Stomach (tissue), 4 donors: ENCODE results near the gene GPC6.

Source experiments
- EP300 ChIP-seq: sonication (generic); formaldehyde crosslinking; IDR thresholded peaks from one replicate; pipeline ENCODE4 v1.6.1; 2017; ENCODE audit warnings: antibody characterized with exemption
- POLR2A ChIP-seq, 4 donors: fragments of 450-650 bp; IDR thresholded peaks; one replicate each; pipeline ENCODE4 v1.6.1; 2016; ENCODE audit warnings: antibody characterized with exemption in 4 of 4, control low read depth in 2 of 4, mild to moderate bottlenecking in 1 of 4, moderate library complexity in 1 of 4
- TF ChIP-seq, protein P1 (sequence below), 7 experiments: fragments of 450-650 bp in 4 of 7; fragments of 200-600 bp in 3 of 7; sonication (generic) in 3 of 7; IDR thresholded peaks; one replicate each; pipeline ENCODE4 v1.5.1; 2016 to 2019; ENCODE audit warnings: antibody characterized with exemption in 7 of 7, control low read depth in 2 of 7, mild to moderate bottlenecking in 1 of 7

DNA sequence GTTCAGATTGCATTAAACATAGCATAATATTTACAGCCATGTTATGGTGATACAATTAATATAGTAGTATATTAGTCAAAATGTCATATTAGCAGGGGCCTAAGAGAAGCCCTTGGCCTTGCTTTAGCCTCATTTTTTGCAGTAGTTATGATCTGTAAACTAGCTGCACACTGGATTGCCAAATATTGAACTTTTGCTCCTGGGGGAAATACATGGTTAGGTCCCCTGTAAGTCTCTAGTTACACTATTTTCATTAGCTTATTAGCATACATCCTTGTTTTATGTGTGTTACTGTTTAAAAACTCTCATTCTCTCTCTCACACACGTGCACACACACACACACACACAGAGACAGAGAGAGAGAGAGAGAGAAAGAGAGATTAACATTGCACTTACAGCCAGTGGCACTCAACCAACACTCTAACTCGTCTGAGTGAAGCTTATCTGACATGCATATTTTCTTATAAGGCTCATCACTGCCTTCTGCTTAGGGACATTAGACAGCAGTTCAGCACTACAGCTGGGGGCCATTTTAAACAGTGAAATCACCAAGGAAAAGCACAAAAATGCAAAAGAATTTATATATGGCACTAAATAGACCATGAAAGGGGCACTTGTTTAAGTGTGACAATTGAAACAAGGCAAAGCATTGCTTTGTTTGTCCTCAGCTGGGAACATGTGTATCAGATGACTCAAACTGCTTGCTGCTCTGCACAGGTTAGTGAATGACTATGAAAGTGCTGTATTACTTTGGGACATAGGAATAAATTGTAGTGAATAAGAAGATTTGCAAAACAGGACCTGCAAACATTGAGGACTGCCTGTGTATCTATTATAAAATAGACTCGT lies 278.7 kb downstream of the GPC6 start:
- TF ChIP-seq, protein P1, sequence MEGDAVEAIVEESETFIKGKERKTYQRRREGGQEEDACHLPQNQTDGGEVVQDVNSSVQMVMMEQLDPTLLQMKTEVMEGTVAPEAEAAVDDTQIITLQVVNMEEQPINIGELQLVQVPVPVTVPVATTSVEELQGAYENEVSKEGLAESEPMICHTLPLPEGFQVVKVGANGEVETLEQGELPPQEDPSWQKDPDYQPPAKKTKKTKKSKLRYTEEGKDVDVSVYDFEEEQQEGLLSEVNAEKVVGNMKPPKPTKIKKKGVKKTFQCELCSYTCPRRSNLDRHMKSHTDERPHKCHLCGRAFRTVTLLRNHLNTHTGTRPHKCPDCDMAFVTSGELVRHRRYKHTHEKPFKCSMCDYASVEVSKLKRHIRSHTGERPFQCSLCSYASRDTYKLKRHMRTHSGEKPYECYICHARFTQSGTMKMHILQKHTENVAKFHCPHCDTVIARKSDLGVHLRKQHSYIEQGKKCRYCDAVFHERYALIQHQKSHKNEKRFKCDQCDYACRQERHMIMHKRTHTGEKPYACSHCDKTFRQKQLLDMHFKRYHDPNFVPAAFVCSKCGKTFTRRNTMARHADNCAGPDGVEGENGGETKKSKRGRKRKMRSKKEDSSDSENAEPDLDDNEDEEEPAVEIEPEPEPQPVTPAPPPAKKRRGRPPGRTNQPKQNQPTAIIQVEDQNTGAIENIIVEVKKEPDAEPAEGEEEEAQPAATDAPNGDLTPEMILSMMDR (IDR thresholded peaks at IDR 0.05) = no peak
- no peak for TF ChIP-seq POLR2A (IDR thresholded peaks at IDR 0.05)
- TF ChIP-seq EP300 = no peak
